Neural progenitor cell (in vitro differentiated cells): ENCODE measurements around the gene ARHGAP26. TPM values are rescaled to one million over a fixed set of nuclear protein-coding genes. Genes with fewer than 3 reads are reported as not detected.
A peak's percentile ranks its signal among the peaks of the same experiment; 100 is the strongest.

Source experiments
- DNase-seq: peaks from one replicate; pipeline ENCODE4 v3.0.0-alpha.2; 2016; ENCODE audit warnings: low spot score
- H2AFZ ChIP-seq: fragments of 200-600 bp; sonication (generic); replicated peaks from 2 replicates; pipeline ENCODE4 v1.6.1; 2016; ENCODE audit warnings: antibody characterized with exemption
- H3F3A ChIP-seq: fragments of 200-600 bp; sonication (generic); 2 replicates; pipeline ENCODE4 v1.6.1; 2016; ENCODE audit warnings: antibody characterized with exemption, low read depth
- H3K27ac ChIP-seq: fragments of 200-600 bp; sonication (generic); 2 replicates; pipeline ENCODE4 v1.5.1; 2016; ENCODE audit warnings: mild to moderate bottlenecking
- H3K27me3 ChIP-seq: fragments of 200-600 bp; sonication (generic); 2 replicates; pipeline ENCODE4 v1.6.1; 2016; ENCODE audit warnings: mild to moderate bottlenecking, moderate library complexity
- H3K36me3 ChIP-seq: fragments of 200-600 bp; sonication (generic); 2 replicates; pipeline ENCODE4 v1.5.1; 2016
- H3K4me1 ChIP-seq: fragments of 200-600 bp; sonication (generic); 2 replicates; pipeline ENCODE4 v1.6.1; 2016; ENCODE audit warnings: mixed run types
- H3K4me2 ChIP-seq: fragments of 200-600 bp; sonication (generic); 2 replicates; pipeline ENCODE4 v1.6.1; 2016
- H3K4me3 ChIP-seq: fragments of 200-600 bp; sonication (generic); 2 replicates; pipeline ENCODE4 v1.5.1; 2016
- H3K79me2 ChIP-seq: fragments of 200-600 bp; sonication (generic); 2 replicates; pipeline ENCODE4 v1.6.1; 2016; ENCODE audit warnings: low read depth
- H3K9ac ChIP-seq: fragments of 200-600 bp; sonication (generic); 2 replicates; pipeline ENCODE4 v1.6.1; 2016
- H3K9me3 ChIP-seq: fragments of 200-600 bp; sonication (generic); 2 replicates; pipeline ENCODE4 v1.5.1; 2016; ENCODE audit warnings: low read depth
- H4K20me1 ChIP-seq: fragments of 200-600 bp; sonication (generic); 2 replicates; pipeline ENCODE4 v1.6.1; 2016; ENCODE audit warnings: low read depth
- H3K27ac Mint-ChIP-seq: 3 replicates; pipeline ENCODE4 v1.8.0; 2021; ENCODE audit warnings: mixed read lengths
- H3K27me3 Mint-ChIP-seq: 2 replicates; pipeline ENCODE4 v1.8.0; 2022; ENCODE audit warnings: low read depth, mild to moderate bottlenecking, inconsistent platforms, moderate library complexity, mixed read lengths; ENCODE audit not compliant: insufficient read depth
- H3K36me3 Mint-ChIP-seq: 3 replicates; pipeline ENCODE4 v1.8.0; 2021; ENCODE audit warnings: mixed read lengths
- H3K4me1 Mint-ChIP-seq: 3 replicates; pipeline ENCODE4 v1.8.0; 2021; ENCODE audit warnings: mixed read lengths
- H3K4me3 Mint-ChIP-seq: 3 replicates; pipeline ENCODE4 v1.8.0; 2021; ENCODE audit warnings: mild to moderate bottlenecking, moderate library complexity, mixed read lengths
- H3K9me3 Mint-ChIP-seq: 3 replicates; pipeline ENCODE4 v1.8.0; 2020; ENCODE audit warnings: mixed read lengths
- EZH2 ChIP-seq: fragments of 200-600 bp; sonication (generic); IDR thresholded peaks from 2 replicates; pipeline ENCODE4 v1.6.1; 2017; ENCODE audit warnings: antibody characterized with exemption, mild to moderate bottlenecking, moderate library complexity
- EZH2phosphoT487 ChIP-seq: fragments of 200-600 bp; sonication (generic); IDR thresholded peaks from 2 replicates; pipeline ENCODE4 v1.6.1; 2017; ENCODE audit warnings: antibody characterized with exemption
- total RNA-seq: library from RNA; depleted of rRNA; stranded (reverse); fragments of >200 nt; gene quantifications from 2 replicates; pipeline ENCODE4 v1.2.3, GENCODE V29; 2015; ENCODE audit warnings: low replicate concordance
- TF ChIP-seq, protein P1 (sequence below): fragments of 200-600 bp; sonication (generic); IDR thresholded peaks from 2 replicates; pipeline ENCODE4 v1.5.1; 2017; ENCODE audit warnings: antibody characterized with exemption, mild to moderate bottlenecking

Gene ARHGAP26
- total RNA-seq, 1 donor from 2014 or later = 7.0 TPM

DNA sequence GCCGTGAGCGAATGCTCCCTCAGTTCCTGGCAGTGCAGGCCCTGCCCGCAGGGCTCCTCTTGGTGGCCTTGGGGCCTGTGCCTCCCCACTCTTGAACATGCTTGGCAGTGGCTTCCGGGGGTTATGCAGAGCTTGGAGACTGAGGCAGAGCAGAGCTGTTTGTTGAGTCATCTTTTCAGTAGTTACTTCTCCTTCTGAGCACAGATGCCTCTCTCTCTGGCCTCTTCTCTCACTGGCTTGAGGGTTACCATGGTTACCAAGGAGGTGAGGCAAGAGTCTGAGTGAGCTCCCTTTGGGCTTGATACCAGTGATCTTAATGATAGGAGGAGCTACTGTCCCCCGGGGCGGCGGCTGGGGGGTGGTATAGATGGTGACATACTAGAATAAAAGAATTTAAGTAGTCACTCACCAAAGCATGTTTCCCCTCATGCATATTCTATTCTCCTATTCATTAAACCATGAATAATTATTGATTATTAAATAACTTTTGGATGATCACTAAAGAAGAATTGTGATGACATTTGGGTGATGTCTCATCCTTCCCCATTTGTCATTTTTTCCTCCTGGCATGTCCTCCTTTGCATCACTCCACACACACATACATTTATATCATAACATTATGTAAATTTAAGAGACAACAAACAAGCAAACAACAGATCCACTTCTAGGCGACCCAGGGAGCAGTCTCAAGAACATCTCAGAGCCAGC lies 111.1 kb downstream of the ARHGAP26 start:
- Mint-ChIP-seq H3K9me3 (no peaks in the 10 kb centered on the region), H3K4me1 (peaks cover 32% of the 10 kb centered on the region), H3K27ac (peak overlapping the region; percentile 92), H3K4me3 (peak overlapping the region; percentile 10), H3K36me3 (no peaks in the 10 kb centered on the region), H3K27me3 (peaks cover 2% of the 10 kb centered on the region)
- Histone ChIP-seq H3K4me2 (peak overlapping the region; percentile 13), H3K9ac (no peak overlapping the region), H3F3A (no peaks in the 10 kb centered on the region), H3K27ac (no peak overlapping the region), H4K20me1 (no peaks in the 10 kb centered on the region), H3K79me2 (no peaks in the 10 kb centered on the region), H3K9me3 (no peaks in the 10 kb centered on the region), H3K4me3 (no peak overlapping the region), H3K27me3 (no peaks in the 10 kb centered on the region), H3K4me1 (peaks cover 14% of the 10 kb centered on the region), H2AFZ (no peak overlapping the region), H3K36me3 (no peaks in the 10 kb centered on the region)
- peak; percentile 82 for DNase-seq
- TF ChIP-seq EZH2 = no peak
- no peak for TF ChIP-seq EZH2phosphoT487
- TF ChIP-seq, protein P1, sequence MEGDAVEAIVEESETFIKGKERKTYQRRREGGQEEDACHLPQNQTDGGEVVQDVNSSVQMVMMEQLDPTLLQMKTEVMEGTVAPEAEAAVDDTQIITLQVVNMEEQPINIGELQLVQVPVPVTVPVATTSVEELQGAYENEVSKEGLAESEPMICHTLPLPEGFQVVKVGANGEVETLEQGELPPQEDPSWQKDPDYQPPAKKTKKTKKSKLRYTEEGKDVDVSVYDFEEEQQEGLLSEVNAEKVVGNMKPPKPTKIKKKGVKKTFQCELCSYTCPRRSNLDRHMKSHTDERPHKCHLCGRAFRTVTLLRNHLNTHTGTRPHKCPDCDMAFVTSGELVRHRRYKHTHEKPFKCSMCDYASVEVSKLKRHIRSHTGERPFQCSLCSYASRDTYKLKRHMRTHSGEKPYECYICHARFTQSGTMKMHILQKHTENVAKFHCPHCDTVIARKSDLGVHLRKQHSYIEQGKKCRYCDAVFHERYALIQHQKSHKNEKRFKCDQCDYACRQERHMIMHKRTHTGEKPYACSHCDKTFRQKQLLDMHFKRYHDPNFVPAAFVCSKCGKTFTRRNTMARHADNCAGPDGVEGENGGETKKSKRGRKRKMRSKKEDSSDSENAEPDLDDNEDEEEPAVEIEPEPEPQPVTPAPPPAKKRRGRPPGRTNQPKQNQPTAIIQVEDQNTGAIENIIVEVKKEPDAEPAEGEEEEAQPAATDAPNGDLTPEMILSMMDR = no peak

DNA sequence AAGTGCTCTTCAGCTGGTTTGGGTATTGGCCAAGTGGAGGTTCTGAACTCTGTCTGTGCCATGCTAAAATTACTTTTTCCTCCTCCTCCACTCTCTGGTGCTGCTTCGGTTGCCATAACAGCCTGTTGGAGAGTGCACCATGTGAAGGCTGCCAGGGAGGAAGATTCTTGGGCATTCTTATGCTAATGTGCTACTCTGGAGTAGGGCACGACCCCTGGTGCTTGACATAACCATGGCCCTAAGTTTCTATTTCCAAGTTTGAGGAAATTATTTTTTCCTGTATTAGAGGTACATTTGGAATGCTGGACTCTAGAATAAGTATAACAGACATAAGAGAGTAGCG lies 111.6 kb downstream of the ARHGAP26 start:
- H3K4me1 Mint-ChIP-seq = peaks cover 31% of the 10 kb centered on the region
- no peak for TF ChIP-seq EZH2phosphoT487
- TF ChIP-seq, protein P1 = no peak
- TF ChIP-seq EZH2 = no peak
- peak overlapping the region; percentile 13 for H3K4me2 ChIP-seq
- H3K27ac Mint-ChIP-seq = peak overlapping the region; percentile 92
- H3K27me3 ChIP-seq = no peaks in the 10 kb centered on the region
- no peak overlapping the region for H2AFZ ChIP-seq
- no peak overlapping the region for H3K27ac ChIP-seq
- H3K9me3 Mint-ChIP-seq = no peaks in the 10 kb centered on the region
- no peaks in the 10 kb centered on the region for H3K36me3 ChIP-seq
- DNase-seq = peak; percentile 39
- H3K9me3 ChIP-seq = no peaks in the 10 kb centered on the region
- H3K79me2 ChIP-seq = no peaks in the 10 kb centered on the region
- peaks cover 2% of the 10 kb centered on the region for H3K27me3 Mint-ChIP-seq
- no peaks in the 10 kb centered on the region for H3F3A ChIP-seq
- no peak overlapping the region for H3K9ac ChIP-seq
- no peaks in the 10 kb centered on the region for H3K36me3 Mint-ChIP-seq
- peaks cover 14% of the 10 kb centered on the region for H3K4me1 ChIP-seq
- no peak overlapping the region for H3K4me3 ChIP-seq
- peak overlapping the region; percentile 10 for H3K4me3 Mint-ChIP-seq
- H4K20me1 ChIP-seq = no peaks in the 10 kb centered on the region

DNA sequence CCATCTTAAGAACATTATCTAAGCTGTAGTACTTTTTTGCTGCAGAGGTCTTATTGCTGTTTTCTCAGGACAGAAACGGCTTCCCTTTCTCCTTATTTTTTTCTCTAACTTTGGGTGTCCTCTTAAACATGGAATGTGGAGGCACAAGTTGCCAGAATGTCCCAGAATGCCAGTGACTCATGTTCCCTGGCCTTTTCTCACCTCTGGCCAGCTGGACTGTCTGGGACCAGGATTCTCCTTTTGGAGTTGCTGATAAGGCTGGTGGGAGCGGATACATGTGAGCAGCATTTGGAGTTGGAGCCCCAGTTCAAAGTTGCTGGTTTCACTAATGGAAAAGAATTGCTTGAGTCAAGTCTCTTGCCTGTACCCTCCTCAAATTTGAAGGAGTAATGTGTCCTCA lies 112.8 kb downstream of the ARHGAP26 start:
- Histone ChIP-seq H3K9ac (no peak overlapping the region), H3F3A (no peaks in the 10 kb centered on the region), H3K4me2 (no peak overlapping the region), H3K9me3 (no peaks in the 10 kb centered on the region), H2AFZ (no peak overlapping the region), H3K27me3 (no peaks in the 10 kb centered on the region), H3K4me1 (peaks cover 14% of the 10 kb centered on the region), H3K36me3 (no peaks in the 10 kb centered on the region), H4K20me1 (no peaks in the 10 kb centered on the region), H3K79me2 (no peaks in the 10 kb centered on the region), H3K27ac (no peak overlapping the region), H3K4me3 (no peak overlapping the region)
- no peak overlapping the region for H3K4me3 Mint-ChIP-seq
- peaks cover 2% of the 10 kb centered on the region for H3K27me3 Mint-ChIP-seq
- peaks cover 27% of the 10 kb centered on the region for H3K4me1 Mint-ChIP-seq
- H3K36me3 Mint-ChIP-seq = no peaks in the 10 kb centered on the region
- DNase-seq = no peak
- TF ChIP-seq EZH2phosphoT487 = no peak
- TF ChIP-seq, protein P1 = no peak
- no peak for TF ChIP-seq EZH2
- H3K27ac Mint-ChIP-seq = no peak overlapping the region
- H3K9me3 Mint-ChIP-seq = no peaks in the 10 kb centered on the region
